Mesodermal cell (in vitro differentiated cells): Measurements from ENCODE around the gene DLX4.

Experiments
- H3K27ac ChIP-seq: 2 replicates; pipeline ENCODE4 v1.7.0; 2013; ENCODE audit warnings: mild to moderate bottlenecking, low read depth, low read length, moderate library complexity; ENCODE audit not compliant: severe bottlenecking
- H3K36me3 ChIP-seq: 2 replicates; pipeline ENCODE4 v1.7.1; 2013; ENCODE audit warnings: mild to moderate bottlenecking, low read length, moderate library complexity; ENCODE audit not compliant: control insufficient read depth, insufficient read depth
- H3K4me1 ChIP-seq: one replicate; pipeline ENCODE4 v1.7.1; 2013; ENCODE audit warnings: mild to moderate bottlenecking, low read length; ENCODE audit not compliant: insufficient read depth, control insufficient read depth, poor library complexity, severe bottlenecking
- H3K4me3 ChIP-seq: 2 replicates; pipeline ENCODE4 v1.7.0; 2013; ENCODE audit warnings: low read length, control low read depth, mild to moderate bottlenecking; ENCODE audit not compliant: insufficient read depth, poor library complexity, severe bottlenecking; ENCODE audit errors: extremely low read depth
- H3K9me3 ChIP-seq: 2 replicates; pipeline ENCODE4 v1.7.1; 2013; ENCODE audit warnings: mild to moderate bottlenecking, low read length, moderate library complexity; ENCODE audit not compliant: control insufficient read depth
- WGBS, 2 experiments: methylation state at CpG; one replicate each; pipeline ENCODE4 v1.1.5; 2013; ENCODE audit warnings: missing lambda C conversion rate in 2 of 2; ENCODE audit not compliant: insufficient coverage in 2 of 2; 5-methylcytosine and 5-hydroxymethylcytosine counted together

Gene DLX4

GRCh38 chr17:49977463-49978389, 8.7 kb downstream of the DLX4 start:
- Histone ChIP-seq H3K4me1 (peaks cover 28% of the 10 kb centered on the region), H3K36me3 (no peaks in the 10 kb centered on the region)
- 77 to 89% methylated on average over 3 to 4 of the region's 7 CpGs for WGBS, 2 experiments

GRCh38 chr17:49978501-49978900, 9.5 kb downstream of the DLX4 start:
- WGBS, 2 experiments: 70 to 80% methylated on average over 9 to 10 of the region's 13 CpGs
- Histone ChIP-seq H3K27ac (no peak overlapping the region), H3K4me1 (peaks cover 28% of the 10 kb centered on the region), H3K36me3 (no peaks in the 10 kb centered on the region), H3K4me3 (no peak overlapping the region), H3K9me3 (no peaks in the 10 kb centered on the region)

More at GRCh38 chr17:49977463-49978389, 8.7 kb downstream of the DLX4 start:
- Histone ChIP-seq H3K9me3 (no peaks in the 10 kb centered on the region), H3K4me3 (no peak overlapping the region), H3K27ac (no peak overlapping the region)

- WGBS, 2 experiments: 80 to 100% methylated on average over 2 to 3 of the region's 4 CpGs
- no peak overlapping the region for H3K4me3 ChIP-seq
- no peak overlapping the region for H3K27ac ChIP-seq
- no peaks in the 10 kb centered on the region for H3K36me3 ChIP-seq
- H3K9me3 ChIP-seq: no peaks in the 10 kb centered on the region
- peaks cover 28% of the 10 kb centered on the region for H3K4me1 ChIP-seq
Observed at GRCh38 chr17:49979748-49980479, 10.9 kb downstream of the DLX4 start.

- H3K4me3 ChIP-seq: no peak overlapping the region
- WGBS, 2 experiments: 6 to 12% methylated on average over 7 of the region's 7 CpGs
- no peaks in the 10 kb centered on the region for H3K9me3 ChIP-seq
- H3K36me3 ChIP-seq: no peaks in the 10 kb centered on the region
- no peak overlapping the region for H3K27ac ChIP-seq
- H3K4me1 ChIP-seq: peaks cover 25% of the 10 kb centered on the region
Observed at GRCh38 chr17:49980703-49981197, 11.8 kb downstream of the DLX4 start.

- Histone ChIP-seq H3K36me3 (no peaks in the 10 kb centered on the region), H3K4me3 (no peak overlapping the region), H3K9me3 (no peaks in the 10 kb centered on the region), H3K27ac (no peak overlapping the region), H3K4me1 (peaks cover 5% of the 10 kb centered on the region)
- 63% methylated on average over 3 of the region's 3 CpGs; no CpG with 5 or more reads in 1 of the 2 experiments for WGBS, 2 experiments
Observed at GRCh38 chr17:49984283-49984682, 15.3 kb downstream of the DLX4 start.

GRCh38 chr17:49984776-49985175, 15.8 kb downstream of the DLX4 start:
- H3K4me3 ChIP-seq: no peak overlapping the region
- H3K4me1 ChIP-seq: peaks cover 5% of the 10 kb centered on the region
- 86 to 100% methylated on average over 1 to 2 of the region's 2 CpGs for WGBS, 2 experiments
- H3K27ac ChIP-seq: no peak overlapping the region
- H3K36me3 ChIP-seq: no peaks in the 10 kb centered on the region
- no peaks in the 10 kb centered on the region for H3K9me3 ChIP-seq

- Histone ChIP-seq H3K9me3 (no peaks in the 10 kb centered on the region), H3K4me3 (no peak overlapping the region), H3K4me1 (peaks cover 2% of the 10 kb centered on the region), H3K27ac (no peak overlapping the region), H3K36me3 (no peaks in the 10 kb centered on the region)
- WGBS, 2 experiments: 80 to 84% methylated on average over 2 of the region's 3 CpGs
Observed at GRCh38 chr17:49985310-49985990, 16.5 kb downstream of the DLX4 start.

GRCh38 chr17:49986396-49987289, 17.7 kb downstream of the DLX4 start:
- no peak overlapping the region for H3K27ac ChIP-seq
- H3K36me3 ChIP-seq: no peaks in the 10 kb centered on the region
- no peak overlapping the region for H3K4me3 ChIP-seq
- H3K4me1 ChIP-seq: no peaks in the 10 kb centered on the region
- H3K9me3 ChIP-seq: no peaks in the 10 kb centered on the region
- WGBS, 2 experiments: 89 to 95% methylated on average over 2 to 5 of the region's 6 CpGs

GRCh38 chr17:49987290-49987585, 18.2 kb downstream of the DLX4 start:
- no peaks in the 10 kb centered on the region for H3K4me1 ChIP-seq
- no peak overlapping the region for H3K27ac ChIP-seq
- H3K36me3 ChIP-seq: no peaks in the 10 kb centered on the region
- 100% methylated on average over 1 of the region's 2 CpGs for WGBS, 2 experiments
- H3K4me3 ChIP-seq: no peak overlapping the region
- no peaks in the 10 kb centered on the region for H3K9me3 ChIP-seq
